Anterior cingulate cortex (tissue), 58 donors: Measurements from ENCODE around the gene CA4.

Source experiments
- DNase-seq, 58 donors: peaks; one replicate each; lab custom pipeline; 2025; lab: John Stamatoyannopoulos, UW

CA4 gene

GRCh38 chr17:60153606-60154390 is 4.0 kb downstream of the CA4 start:
- peak in 5 of 58 donors; percentile 18 to 53 (median 27) for DNase-seq

- peak in 31 of 58 donors; percentile 15 to 74 (median 34) for DNase-seq
These were observed 5.0 kb downstream of the CA4 start for GRCh38 chr17:60154616-60155426.

GRCh38 chr17:60155427-60155814 is 5.6 kb downstream of the CA4 start:
- no peak for DNase-seq

- DNase-seq: no peak
These were observed 6.0 kb downstream of the CA4 start for GRCh38 chr17:60155815-60156214.

- peak in 14 of 58 donors; percentile 20 to 63 (median 33) for DNase-seq
These were observed 7.0 kb downstream of the CA4 start for GRCh38 chr17:60156746-60157145.

GRCh38 chr17:60157487-60158040 is 7.8 kb downstream of the CA4 start:
- no peak for DNase-seq

- no peak for DNase-seq
These were observed 9.1 kb downstream of the CA4 start for GRCh38 chr17:60158751-60159478.

- no peak for DNase-seq
These were observed 9.7 kb downstream of the CA4 start for GRCh38 chr17:60159479-60159866.

GRCh38 chr17:60160829-60161501 is 11.2 kb downstream of the CA4 start:
- no peak for DNase-seq

- peak in 25 of 58 donors; percentile 4 to 75 (median 38) for DNase-seq
These were observed 12.0 kb downstream of the CA4 start for GRCh38 chr17:60161598-60162330.

- DNase-seq: no peak
These were observed 13.5 kb downstream of the CA4 start for GRCh38 chr17:60163108-60163784.

GRCh38 chr17:60164164-60164563 is 14.4 kb downstream of the CA4 start:
- no peak for DNase-seq

GRCh38 chr17:60164697-60165096 is 14.9 kb downstream of the CA4 start:
- DNase-seq: no peak

GRCh38 chr17:60165223-60165622 is 15.4 kb downstream of the CA4 start:
- no peak for DNase-seq

GRCh38 chr17:60165971-60166370 is 16.2 kb downstream of the CA4 start:
- no peak for DNase-seq

- DNase-seq: no peak
These were observed 17.4 kb downstream of the CA4 start for GRCh38 chr17:60167065-60167741.

- DNase-seq: no peak
These were observed 18.9 kb downstream of the CA4 start for GRCh38 chr17:60168654-60169053.
